Measurements from ENCODE around the gene ARL5B. TPM values are rescaled to one million over a fixed set of nuclear protein-coding genes. Genes with fewer than 3 reads are reported as not detected.

Gene ARL5B
- total RNA-seq, 2 donors from 2014 or later: 8.6 to 13.8 TPM

DNA sequence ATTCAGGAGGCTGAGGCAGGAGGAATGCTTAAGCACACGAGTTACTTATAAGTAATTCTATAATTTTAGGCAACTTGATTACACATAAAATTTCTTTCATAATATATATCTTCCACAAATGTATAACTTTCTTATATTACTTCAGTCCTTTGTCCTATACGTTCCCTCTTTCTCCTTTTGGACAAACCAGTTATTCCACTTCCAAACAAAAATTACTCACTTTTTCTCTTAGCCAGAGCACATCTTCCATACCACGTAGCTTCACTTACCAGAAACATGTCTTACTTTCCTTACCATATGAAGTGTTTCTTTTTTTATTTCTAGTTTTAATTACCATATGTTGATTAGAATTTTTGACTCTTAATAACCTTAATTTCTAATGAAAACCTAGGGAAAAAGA lies 64.6 kb downstream of the ARL5B start:
- Histone ChIP-seq H3K36me3 (replicated peaks in 1 of 2; ENCODE audit: insufficient read depth in 1 of 2, low read depth in 2 of 2) (no peaks in the 10 kb centered on the region), H3K4me3 (no peak overlapping the region), H3K27ac (no peak overlapping the region), H3K4me1 (no peaks in the 10 kb centered on the region), H3K9me3 (no peaks in the 10 kb centered on the region), H3K27me3 (no peaks in the 10 kb centered on the region)
- intact Hi-C loops (cut with DNase I): no loop called here
- ATAC-seq: no peak
- TF ChIP-seq, protein P1, sequence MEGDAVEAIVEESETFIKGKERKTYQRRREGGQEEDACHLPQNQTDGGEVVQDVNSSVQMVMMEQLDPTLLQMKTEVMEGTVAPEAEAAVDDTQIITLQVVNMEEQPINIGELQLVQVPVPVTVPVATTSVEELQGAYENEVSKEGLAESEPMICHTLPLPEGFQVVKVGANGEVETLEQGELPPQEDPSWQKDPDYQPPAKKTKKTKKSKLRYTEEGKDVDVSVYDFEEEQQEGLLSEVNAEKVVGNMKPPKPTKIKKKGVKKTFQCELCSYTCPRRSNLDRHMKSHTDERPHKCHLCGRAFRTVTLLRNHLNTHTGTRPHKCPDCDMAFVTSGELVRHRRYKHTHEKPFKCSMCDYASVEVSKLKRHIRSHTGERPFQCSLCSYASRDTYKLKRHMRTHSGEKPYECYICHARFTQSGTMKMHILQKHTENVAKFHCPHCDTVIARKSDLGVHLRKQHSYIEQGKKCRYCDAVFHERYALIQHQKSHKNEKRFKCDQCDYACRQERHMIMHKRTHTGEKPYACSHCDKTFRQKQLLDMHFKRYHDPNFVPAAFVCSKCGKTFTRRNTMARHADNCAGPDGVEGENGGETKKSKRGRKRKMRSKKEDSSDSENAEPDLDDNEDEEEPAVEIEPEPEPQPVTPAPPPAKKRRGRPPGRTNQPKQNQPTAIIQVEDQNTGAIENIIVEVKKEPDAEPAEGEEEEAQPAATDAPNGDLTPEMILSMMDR (IDR thresholded peaks at IDR 0.05): no peak
- no peak for TF ChIP-seq POLR2A (IDR thresholded peaks at IDR 0.05)
- DNase-seq: no peak
- WGBS, 2 donors: 46 to 54% methylated on average over 3 of the region's 3 CpGs

Other genes starting within 250 kb of the ARL5B start
- gene NSUN6, start 7.8 kb upstream of the ARL5B start, total RNA-seq: 10 to 100 TPM; 19.5 to 21.4 TPM